Mammary epithelial cell (primary cell): ENCODE results near the gene TAB2.

ENCODE experiments used
- EZH2 ChIP-seq: IDR thresholded peaks from 2 replicates; pipeline ENCODE4 v1.6.1; 2012; ENCODE audit warnings: low read length, inconsistent platforms, borderline replicate concordance
- TF ChIP-seq, protein P1 (sequence below), 2 donors: IDR thresholded peaks in 1 of 2; conservative IDR thresholded peaks in 1 of 2; 2 replicates each; pipeline ENCODE4 v1.5.1; 2011 to 2012; ENCODE audit warnings: inconsistent platforms in 2 of 2, low read length in 2 of 2, mild to moderate bottlenecking in 2 of 2, control low read depth in 1 of 2, low read depth in 1 of 2; ENCODE audit not compliant: insufficient read depth in 1 of 2; ENCODE audit errors: extremely low read depth in 1 of 2

DNA sequence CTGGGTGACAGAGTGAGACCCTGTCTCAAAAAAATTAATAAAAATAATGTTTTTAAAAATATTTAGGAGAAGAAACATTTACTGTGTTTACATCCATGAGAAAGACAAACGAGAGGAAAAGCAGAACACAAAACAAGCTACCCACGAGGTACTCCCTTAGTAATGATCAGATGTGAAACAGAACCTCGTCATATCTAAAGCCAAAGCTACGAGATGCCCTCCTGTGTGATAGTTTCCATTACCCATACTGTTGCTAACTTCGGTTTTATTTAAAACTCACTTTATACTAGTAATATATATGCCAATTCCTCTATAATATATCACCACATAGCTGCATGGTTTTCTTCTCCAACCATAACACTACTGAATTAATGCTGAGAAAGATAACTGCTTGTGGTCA lies 103.6 kb downstream of the TAB2 start:
- TF ChIP-seq, protein P1, sequence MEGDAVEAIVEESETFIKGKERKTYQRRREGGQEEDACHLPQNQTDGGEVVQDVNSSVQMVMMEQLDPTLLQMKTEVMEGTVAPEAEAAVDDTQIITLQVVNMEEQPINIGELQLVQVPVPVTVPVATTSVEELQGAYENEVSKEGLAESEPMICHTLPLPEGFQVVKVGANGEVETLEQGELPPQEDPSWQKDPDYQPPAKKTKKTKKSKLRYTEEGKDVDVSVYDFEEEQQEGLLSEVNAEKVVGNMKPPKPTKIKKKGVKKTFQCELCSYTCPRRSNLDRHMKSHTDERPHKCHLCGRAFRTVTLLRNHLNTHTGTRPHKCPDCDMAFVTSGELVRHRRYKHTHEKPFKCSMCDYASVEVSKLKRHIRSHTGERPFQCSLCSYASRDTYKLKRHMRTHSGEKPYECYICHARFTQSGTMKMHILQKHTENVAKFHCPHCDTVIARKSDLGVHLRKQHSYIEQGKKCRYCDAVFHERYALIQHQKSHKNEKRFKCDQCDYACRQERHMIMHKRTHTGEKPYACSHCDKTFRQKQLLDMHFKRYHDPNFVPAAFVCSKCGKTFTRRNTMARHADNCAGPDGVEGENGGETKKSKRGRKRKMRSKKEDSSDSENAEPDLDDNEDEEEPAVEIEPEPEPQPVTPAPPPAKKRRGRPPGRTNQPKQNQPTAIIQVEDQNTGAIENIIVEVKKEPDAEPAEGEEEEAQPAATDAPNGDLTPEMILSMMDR (conservative IDR thresholded peaks at IDR 0.05 in 1 of 2, IDR thresholded peaks at IDR 0.05 in 1 of 2; ENCODE audit: extremely low read depth in 1 of 2, insufficient read depth in 1 of 2, low read depth in 1 of 2, low read length in 2 of 2), result no peak
- no peak for TF ChIP-seq EZH2
